ENCODE data around the gene FGFBP1. TPM values are rescaled to one million over a fixed set of nuclear protein-coding genes. Genes with fewer than 3 reads are reported as not detected.

FGFBP1 gene
- total and polyA plus RNA-seq, 2 donors (not counting 1 experiment from before 2014, with no cell fraction given): not detected

- Histone ChIP-seq H3K9me3 (ENCODE audit: control extremely low read depth in 1 of 3, control insufficient read depth in 2 of 3, insufficient read depth in 1 of 3, low read length in 2 of 3) (no peaks in the 10 kb centered on the region), H3K4me2 (replicated peaks; ENCODE audit: low read depth, low read length, poor library complexity, severe bottlenecking) (peak overlapping the region; percentile 22), H3K27me3 (replicated peaks in 1 of 4; ENCODE audit: control extremely low read depth in 1 of 4, control insufficient read depth in 3 of 4, insufficient read depth in 4 of 4, low read length in 3 of 4) (no peaks in the 10 kb centered on the region), H3K36me3 (replicated peaks in 1 of 2; ENCODE audit: control extremely low read depth in 1 of 2, control insufficient read depth in 1 of 2, extremely low read depth in 1 of 2, insufficient read depth in 2 of 2, low read length in 1 of 2) (no peaks in the 10 kb centered on the region), H3K4me1 (ENCODE audit: control insufficient read depth in 2 of 2, insufficient read depth in 2 of 2, low read length in 2 of 2) (peaks cover 0 to 8% of the 10 kb centered on the region in 2 donors), H3K79me2 (ENCODE audit: control insufficient read depth, insufficient read depth, low read length) (no peaks in the 10 kb centered on the region), H4K20me1 (ENCODE audit: control insufficient read depth, insufficient read depth, low read length, poor library complexity, severe bottlenecking) (no peaks in the 10 kb centered on the region), H3K4me3 (ENCODE audit: control extremely low read depth in 1 of 5, extremely low read depth in 1 of 5, insufficient read depth in 1 of 5, low read depth in 2 of 5, low read length in 4 of 5) (no peak overlapping the region), H3K9ac (ENCODE audit: low read length) (no peak overlapping the region), H2AFZ (ENCODE audit: insufficient read depth, low read depth, low read length, poor library complexity, severe bottlenecking) (no peak overlapping the region), H3K27ac (ENCODE audit: low read length in 2 of 2) (no peak overlapping the region)
- H3K9me3 Mint-ChIP-seq (ENCODE audit: insufficient read depth): no peaks in the 10 kb centered on the region
- WGBS (ENCODE audit: insufficient coverage): 61% methylated on average over 6 of the region's 7 CpGs
- ChIA-PET POLR2A (no interaction called here), CTCF (no interaction called here)
- DNase-seq (peak; percentile 7), ATAC-seq (ENCODE audit: low read depth) (no peak)
- no peak overlapping the region for H3K4me3 Mint-ChIP-seq
- TF ChIP-seq CTCF (IDR thresholded peaks at IDR 0.05) (no peak), EZH2 (IDR thresholded peaks at IDR 0.05; ENCODE audit: borderline replicate concordance, insufficient read depth, low read depth, low read length, poor library complexity, severe bottlenecking) (no peak)
- H3K27me3 Mint-ChIP-seq: no peaks in the 10 kb centered on the region
- intact Hi-C loops (cut with micrococcal nuclease): no loop called here
- peaks cover 30% of the 10 kb centered on the region for H3K4me1 Mint-ChIP-seq
- H3K27ac Mint-ChIP-seq: no peak overlapping the region
Observed at GRCh38 chr4:15930314-15930713, 8.2 kb downstream of the FGFBP1 start.

GRCh38 chr4:15929540-15929939 is 9.0 kb downstream of the FGFBP1 start:
- H4K20me1 ChIP-seq (ENCODE audit: control insufficient read depth, insufficient read depth, low read length, poor library complexity, severe bottlenecking): no peaks in the 10 kb centered on the region
- no peak overlapping the region for H3K27ac Mint-ChIP-seq

More at GRCh38 chr4:15929540-15929939, 9.0 kb downstream of the FGFBP1 start:
- DNase-seq (no peak), ATAC-seq (ENCODE audit: low read depth) (no peak)
- Histone ChIP-seq H3K36me3 (replicated peaks in 1 of 2; ENCODE audit: control extremely low read depth in 1 of 2, control insufficient read depth in 1 of 2, extremely low read depth in 1 of 2, insufficient read depth in 2 of 2, low read length in 1 of 2) (no peaks in the 10 kb centered on the region), H3K9me3 (ENCODE audit: control extremely low read depth in 1 of 3, control insufficient read depth in 2 of 3, insufficient read depth in 1 of 3, low read length in 2 of 3) (no peaks in the 10 kb centered on the region), H3K4me3 (ENCODE audit: control extremely low read depth in 1 of 5, extremely low read depth in 1 of 5, insufficient read depth in 1 of 5, low read depth in 2 of 5, low read length in 4 of 5) (no peak overlapping the region), H2AFZ (ENCODE audit: insufficient read depth, low read depth, low read length, poor library complexity, severe bottlenecking) (no peak overlapping the region), H3K27ac (ENCODE audit: low read length in 2 of 2) (no peak overlapping the region), H3K79me2 (ENCODE audit: control insufficient read depth, insufficient read depth, low read length) (no peaks in the 10 kb centered on the region), H3K4me1 (ENCODE audit: control insufficient read depth in 2 of 2, insufficient read depth in 2 of 2, low read length in 2 of 2) (peaks cover 0 to 8% of the 10 kb centered on the region in 2 donors), H3K9ac (ENCODE audit: low read length) (no peak overlapping the region), H3K27me3 (replicated peaks in 1 of 4; ENCODE audit: control extremely low read depth in 1 of 4, control insufficient read depth in 3 of 4, insufficient read depth in 4 of 4, low read length in 3 of 4) (no peaks in the 10 kb centered on the region), H3K4me2 (replicated peaks; ENCODE audit: low read depth, low read length, poor library complexity, severe bottlenecking) (no peak overlapping the region)
- no peak for TF ChIP-seq CTCF (IDR thresholded peaks at IDR 0.05)
- no peak for TF ChIP-seq EZH2 (IDR thresholded peaks at IDR 0.05; ENCODE audit: borderline replicate concordance, insufficient read depth, low read depth, low read length, poor library complexity, severe bottlenecking)
- intact Hi-C loops (cut with micrococcal nuclease): no loop called here
- no peaks in the 10 kb centered on the region for H3K9me3 Mint-ChIP-seq (ENCODE audit: insufficient read depth)
- ChIA-PET POLR2A (no interaction called here), CTCF (interaction anchor here (1.5 kb wide), 1 partner anchor 47 kb away, joined by 4 read pairs; no protein-coding TSS in a partner anchor)
- peaks cover 30% of the 10 kb centered on the region for H3K4me1 Mint-ChIP-seq
- 83% methylated on average over 2 of the region's 3 CpGs for WGBS (ENCODE audit: insufficient coverage)
- no peaks in the 10 kb centered on the region for H3K27me3 Mint-ChIP-seq
- H3K4me3 Mint-ChIP-seq: no peak overlapping the region
